Activated naive CD4-positive, alpha-beta T cell treated with anti-CD3 and anti-CD28 coated beads for 36 hours (primary cell): ENCODE results near the gene PTPN2. TPM values are rescaled to one million over a fixed set of nuclear protein-coding genes. Genes with fewer than 3 reads are reported as not detected.

Source experiments
- CTCF ChIA-PET: fragments of 350-600 bp; sonication (Branson Sonifier 250); formaldehyde crosslinking; loops from one replicate; lab custom pipeline; 2021; ENCODE audit warnings: antibody characterized with exemption; lab: Charles Lee
- DNase-seq: peaks from one replicate; pipeline ENCODE4 v3.0.0-alpha.2; 2020
- H3K27ac Mint-ChIP-seq: one replicate; pipeline ENCODE4 v1.8.0; 2021; ENCODE audit warnings: mild to moderate bottlenecking, mixed read lengths
- H3K27me3 Mint-ChIP-seq: one replicate; pipeline ENCODE4 v1.8.0; 2021; ENCODE audit warnings: low read depth, mixed read lengths
- H3K36me3 Mint-ChIP-seq: one replicate; pipeline ENCODE4 v1.8.0; 2021; ENCODE audit warnings: low read depth, mixed read lengths
- H3K4me1 Mint-ChIP-seq: one replicate; pipeline ENCODE4 v1.8.0; 2021; ENCODE audit warnings: low read depth, mixed read lengths
- H3K4me3 Mint-ChIP-seq: one replicate; pipeline ENCODE4 v1.8.0; 2021; ENCODE audit warnings: mild to moderate bottlenecking, moderate library complexity, mixed read lengths
- H3K9me3 Mint-ChIP-seq: one replicate; pipeline ENCODE4 v1.8.0; 2021; ENCODE audit warnings: mixed read lengths
- intact Hi-C: fragments of 100-400 bp; cut with micrococcal nuclease; formaldehyde crosslinking; loops from one replicate; pipeline ENCODE4 v1.15.1; 2023
- total RNA-seq, 2 experiments: library from RNA; stranded (reverse); gene quantifications; one replicate each; pipeline ENCODE4 v1.2.3, GENCODE V29; 2021

PTPN2 gene
- 10 to 100 TPM; 68.5 to 71.8 TPM for total RNA-seq

DNA sequence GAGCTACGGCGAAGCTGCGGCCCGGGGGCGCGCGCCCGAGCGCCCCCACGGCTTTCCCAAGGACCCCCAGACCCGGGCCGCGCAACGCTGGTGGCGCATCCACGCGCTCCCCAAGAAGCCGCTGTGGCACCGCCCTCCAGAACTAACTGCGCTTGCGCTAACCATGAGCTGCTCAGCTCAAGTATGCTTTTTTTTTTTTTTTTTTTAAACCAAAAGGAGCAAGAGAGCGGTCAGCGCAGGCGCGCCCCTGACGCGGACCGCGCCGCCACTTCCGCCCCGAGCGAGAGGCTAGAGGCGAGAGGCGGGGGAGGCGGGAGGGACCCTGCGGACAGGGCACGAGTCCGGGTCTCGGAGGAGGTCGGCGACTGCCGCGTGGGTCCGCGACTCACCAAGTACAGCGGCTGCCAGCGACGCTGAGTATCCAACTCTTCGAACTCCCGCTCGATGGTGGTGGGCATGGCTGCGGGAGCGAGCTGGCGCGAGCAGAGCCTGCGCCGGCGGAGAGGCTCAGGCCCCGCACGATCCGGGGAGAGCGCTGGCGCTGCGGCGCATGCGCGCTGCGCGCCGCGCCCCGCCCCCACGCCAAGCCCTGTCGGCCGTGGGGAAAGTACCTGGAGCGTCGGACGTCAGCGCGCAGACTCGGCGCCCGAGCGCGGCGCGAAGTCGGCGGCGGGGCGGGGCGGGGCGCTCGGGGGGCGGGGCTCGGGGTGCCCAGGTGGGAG lies at the start of gene PTPN2:
PTPN2 (minus strand) TSS at position 554 of the 722 bp plus-strand sequence; CDS start at position 458, 96 bp downstream.
- H3K9me3 Mint-ChIP-seq, result no peaks in the 10 kb centered on the region
- peaks cover 53% of the 10 kb centered on the region for H3K4me1 Mint-ChIP-seq
- peaks cover 6% of the 10 kb centered on the region for H3K36me3 Mint-ChIP-seq
- DNase-seq, result peak; percentile 92
- intact Hi-C loops, result loop anchor here (1.0 to 10.0 kb wide), 7 partner anchors 45 to 841 kb away; partner anchors contain the start of genes AFG3L2, CEP192, CEP76 and FAM210A
- no peaks in the 10 kb centered on the region for H3K27me3 Mint-ChIP-seq
- CTCF ChIA-PET, result interaction anchor here (0.9 to 1.0 kb wide), 4 partner anchors 10 to 157 kb away, joined by 3 to 4 read pairs (median 4); no protein-coding TSS in a partner anchor
- peak within 1 kb of the TSS; percentile 90 for H3K27ac Mint-ChIP-seq
- H3K4me3 Mint-ChIP-seq, result peak within 1 kb of the TSS; percentile 89

DNA sequence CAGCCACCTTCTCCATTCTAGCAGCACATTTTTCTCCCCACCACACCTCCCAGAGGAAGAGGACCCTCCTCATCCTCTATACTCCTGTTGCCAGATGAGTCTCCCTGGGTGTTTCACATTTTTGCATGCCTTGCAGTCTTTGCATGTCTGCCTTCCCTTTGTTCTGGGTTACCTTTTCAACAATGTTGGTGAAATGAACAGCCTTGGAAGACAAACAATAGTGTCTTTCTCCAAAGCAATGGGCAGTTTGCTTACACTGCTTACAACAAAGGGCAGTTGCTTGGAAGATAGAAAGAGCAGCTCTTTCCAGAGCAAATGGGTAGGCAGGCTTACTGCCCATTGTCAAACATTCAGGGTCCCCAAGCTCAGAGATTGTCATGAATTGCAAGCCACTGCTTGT lies 49.3 kb upstream of the PTPN2 start:
- Mint-ChIP-seq H3K27me3 (no peaks in the 10 kb centered on the region), H3K4me3 (no peak overlapping the region), H3K9me3 (no peaks in the 10 kb centered on the region), H3K27ac (no peak overlapping the region), H3K4me1 (peaks cover 3% of the 10 kb centered on the region), H3K36me3 (no peaks in the 10 kb centered on the region)
- DNase-seq, result no peak
- intact Hi-C loops, result loop anchor here (5.0 kb wide), 1 partner anchor 541 kb away; no protein-coding TSS in a partner anchor
- CTCF ChIA-PET, result interaction anchor here (0.7 to 5.5 kb wide), 15 partner anchors 8 to 540 kb away, joined by 3 to 116 read pairs (median 13); no protein-coding TSS in a partner anchor

DNA sequence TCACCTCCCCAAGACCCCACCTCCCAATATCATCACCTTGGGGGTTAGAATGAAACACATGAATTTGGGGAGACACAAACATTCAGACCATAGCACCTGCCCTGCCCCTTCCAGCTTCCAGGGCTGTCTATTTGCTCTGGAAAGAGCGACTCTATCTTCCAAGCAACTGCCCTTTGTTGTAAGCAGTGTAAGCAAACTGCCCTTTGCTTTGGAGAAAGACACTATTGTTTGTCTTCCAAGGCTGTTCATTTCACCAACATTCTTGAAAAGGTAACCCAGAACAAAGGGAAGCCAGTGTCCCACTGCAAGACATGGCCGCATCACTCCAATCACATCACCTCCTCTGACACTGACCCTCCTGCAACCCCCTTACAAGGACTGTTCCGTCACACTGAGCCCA lies 46.9 kb upstream of the PTPN2 start:
- Mint-ChIP-seq H3K27ac (no peak overlapping the region), H3K9me3 (no peaks in the 10 kb centered on the region), H3K27me3 (no peaks in the 10 kb centered on the region), H3K4me3 (no peak overlapping the region), H3K4me1 (peaks cover 3% of the 10 kb centered on the region), H3K36me3 (no peaks in the 10 kb centered on the region)
- DNase-seq, result no peak
- CTCF ChIA-PET, result interaction anchor here (1.0 kb wide), 1 partner anchor 204 kb away, joined by 4 read pairs; no protein-coding TSS in a partner anchor
- intact Hi-C loops, result loop anchor here (5.0 kb wide), 1 partner anchor 539 kb away; no protein-coding TSS in a partner anchor

DNA sequence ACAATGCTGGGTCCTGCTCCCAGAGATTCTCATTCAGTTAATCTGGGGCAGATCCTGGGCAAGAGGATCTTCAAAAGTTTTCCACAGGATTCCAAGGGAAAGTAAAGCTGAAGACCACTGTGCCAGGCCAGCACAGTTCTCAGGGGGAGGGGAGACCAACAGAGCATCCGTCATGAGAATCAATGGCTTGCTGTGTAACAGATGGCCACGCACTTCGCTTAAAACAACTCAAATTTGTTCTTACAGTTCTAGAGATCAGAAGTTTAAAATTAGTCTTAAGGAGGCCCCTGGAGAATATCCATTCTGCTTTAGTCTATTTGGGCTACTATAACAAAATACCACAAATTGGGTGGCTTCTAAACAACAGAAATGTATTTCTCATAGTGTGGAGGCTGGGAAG lies 46.3 kb upstream of the PTPN2 start:
- peaks cover 3% of the 10 kb centered on the region for H3K4me1 Mint-ChIP-seq
- no peak overlapping the region for H3K4me3 Mint-ChIP-seq
- H3K9me3 Mint-ChIP-seq, result no peaks in the 10 kb centered on the region
- CTCF ChIA-PET, result interaction anchor here (1.0 kb wide), 1 partner anchor 204 kb away, joined by 4 read pairs; no protein-coding TSS in a partner anchor
- H3K27me3 Mint-ChIP-seq, result no peaks in the 10 kb centered on the region
- H3K36me3 Mint-ChIP-seq, result no peaks in the 10 kb centered on the region
- DNase-seq, result no peak
- intact Hi-C loops, result loop anchor here (5.0 kb wide), 1 partner anchor 538 kb away; no protein-coding TSS in a partner anchor
- no peak overlapping the region for H3K27ac Mint-ChIP-seq

DNA sequence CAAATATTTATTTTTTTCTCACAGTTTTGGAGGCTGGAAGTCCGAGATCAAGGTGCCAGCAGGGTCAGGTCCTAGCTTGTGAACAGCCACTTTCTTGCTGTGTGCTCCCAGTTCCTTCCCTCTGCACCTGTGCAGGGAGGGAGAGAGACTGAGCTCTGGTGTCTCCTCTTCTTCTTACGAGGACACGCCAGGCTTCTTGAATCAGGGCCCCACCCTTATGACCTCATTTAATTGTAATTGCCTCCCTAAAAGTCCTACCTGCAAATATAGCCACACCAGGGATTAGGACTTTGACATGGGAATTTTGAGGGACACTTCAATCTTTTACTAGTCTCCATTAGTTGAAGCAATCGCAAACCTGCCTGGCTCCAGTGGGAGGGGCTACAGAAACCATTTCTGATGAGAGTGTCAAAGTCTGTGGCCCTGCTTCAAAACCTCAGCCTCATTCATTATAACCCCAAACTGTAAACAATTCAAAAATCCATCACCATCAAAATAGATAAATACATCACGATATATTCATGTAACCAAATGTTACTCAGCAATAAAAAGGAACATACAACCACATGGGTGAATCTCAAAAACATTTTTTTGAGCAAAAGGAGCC lies 45.5 kb upstream of the PTPN2 start:
- DNase-seq, result no peak
- intact Hi-C loops, result loop anchor here (5.0 kb wide), 1 partner anchor 537 kb away; no protein-coding TSS in a partner anchor
- no peak overlapping the region for H3K4me3 Mint-ChIP-seq
- no peaks in the 10 kb centered on the region for H3K9me3 Mint-ChIP-seq
- CTCF ChIA-PET, result no interaction called here
- H3K27me3 Mint-ChIP-seq, result no peaks in the 10 kb centered on the region
- H3K27ac Mint-ChIP-seq, result no peak overlapping the region
- H3K4me1 Mint-ChIP-seq, result peaks cover 2% of the 10 kb centered on the region
- H3K36me3 Mint-ChIP-seq, result no peaks in the 10 kb centered on the region

DNA sequence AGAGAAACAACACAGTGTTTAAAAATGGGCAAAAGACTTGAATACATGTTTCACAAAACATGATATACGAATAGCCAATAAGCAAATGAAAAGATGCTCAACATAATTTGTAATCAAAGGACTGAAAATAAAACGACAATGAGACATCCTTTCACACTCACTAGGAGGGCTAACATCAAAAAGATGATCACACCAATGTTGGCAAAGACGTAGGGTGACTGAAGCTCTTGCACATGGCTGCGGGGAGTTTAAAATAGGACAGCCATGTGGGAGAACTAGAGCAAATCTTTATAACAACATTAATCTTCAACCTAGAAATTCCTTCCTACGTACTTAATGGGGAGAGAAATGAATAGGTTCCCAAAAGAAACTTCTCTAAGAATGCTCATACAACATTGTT lies 44.6 kb upstream of the PTPN2 start:
- H3K9me3 Mint-ChIP-seq, result no peaks in the 10 kb centered on the region
- no peaks in the 10 kb centered on the region for H3K27me3 Mint-ChIP-seq
- intact Hi-C loops, result no loop called here
- H3K36me3 Mint-ChIP-seq, result no peaks in the 10 kb centered on the region
- CTCF ChIA-PET, result no interaction called here
- no peak for DNase-seq
- no peaks in the 10 kb centered on the region for H3K4me1 Mint-ChIP-seq
- no peak overlapping the region for H3K27ac Mint-ChIP-seq
- H3K4me3 Mint-ChIP-seq, result no peak overlapping the region

DNA sequence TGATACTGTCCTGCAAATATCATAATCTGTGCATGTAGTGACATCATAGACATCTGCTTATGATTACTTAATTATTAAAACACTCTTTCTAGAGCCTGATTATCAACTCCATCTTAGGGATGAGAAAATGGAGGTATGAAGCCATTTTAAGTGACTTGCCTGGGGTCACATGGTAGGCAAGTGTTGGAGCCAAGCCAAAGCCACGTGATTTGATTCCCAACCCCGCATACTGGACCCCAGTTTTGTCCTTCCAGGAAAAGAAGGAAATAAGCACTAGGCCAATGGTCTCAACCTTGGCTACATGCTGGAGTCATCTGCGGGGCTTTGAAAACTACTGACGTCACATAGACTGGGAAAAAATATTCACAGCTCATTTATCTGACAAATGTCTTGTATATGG lies 44.2 kb upstream of the PTPN2 start:
- H3K27me3 Mint-ChIP-seq, result no peaks in the 10 kb centered on the region
- CTCF ChIA-PET, result no interaction called here
- no peaks in the 10 kb centered on the region for H3K9me3 Mint-ChIP-seq
- DNase-seq, result no peak
- intact Hi-C loops, result no loop called here
- H3K36me3 Mint-ChIP-seq, result no peaks in the 10 kb centered on the region
- H3K4me3 Mint-ChIP-seq, result no peak overlapping the region
- H3K4me1 Mint-ChIP-seq, result no peaks in the 10 kb centered on the region
- no peak overlapping the region for H3K27ac Mint-ChIP-seq

DNA sequence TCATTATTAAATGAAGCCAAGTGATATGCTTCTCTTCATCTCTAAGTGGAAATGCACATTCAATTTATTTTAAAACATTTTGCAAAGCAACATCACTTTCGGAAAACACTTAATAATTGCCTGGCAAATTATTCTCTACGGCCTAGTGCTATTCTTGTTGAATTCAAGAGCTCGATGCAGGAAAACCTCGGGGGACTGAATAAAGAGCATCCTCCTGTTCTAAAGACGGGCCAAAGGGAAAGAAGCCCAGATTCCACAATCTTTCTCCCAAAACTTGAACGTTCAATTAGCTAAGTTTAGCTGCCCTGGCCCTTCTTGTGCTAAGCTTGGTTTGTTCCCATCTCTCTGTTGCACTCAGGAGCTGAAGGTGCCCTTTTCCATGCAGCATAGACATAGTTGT lies 40.6 kb upstream of the PTPN2 start:
- no peaks in the 10 kb centered on the region for H3K27me3 Mint-ChIP-seq
- CTCF ChIA-PET, result interaction anchor here (0.6 to 2.6 kb wide), 3 partner anchors 9 to 652 kb away, joined by 4 to 23 read pairs (median 4); no protein-coding TSS in a partner anchor
- no peaks in the 10 kb centered on the region for H3K36me3 Mint-ChIP-seq
- intact Hi-C loops, result no loop called here
- H3K27ac Mint-ChIP-seq, result no peak overlapping the region
- H3K4me3 Mint-ChIP-seq, result no peak overlapping the region
- H3K4me1 Mint-ChIP-seq, result peaks cover 4% of the 10 kb centered on the region
- H3K9me3 Mint-ChIP-seq, result no peaks in the 10 kb centered on the region
- no peak for DNase-seq

DNA sequence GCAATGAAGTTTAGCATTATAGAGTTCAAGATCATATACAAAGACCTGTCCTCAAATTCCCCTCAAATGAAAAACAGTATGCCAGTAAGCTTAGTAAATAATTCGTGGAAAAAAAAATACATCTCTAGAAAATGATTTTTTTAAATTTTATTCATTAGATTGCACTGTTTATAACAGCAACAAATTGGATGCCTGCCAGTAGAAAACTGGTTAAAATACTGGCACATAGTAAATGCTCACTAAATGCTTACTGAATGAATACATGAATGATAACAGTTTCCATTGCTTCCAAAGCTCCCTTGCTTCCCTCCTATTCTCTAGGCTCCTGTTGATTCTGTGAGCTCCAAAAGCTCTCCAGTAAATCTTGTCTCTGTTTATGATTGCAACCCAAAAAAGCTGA lies 38.2 kb upstream of the PTPN2 start:
- intact Hi-C loops, result no loop called here
- H3K27ac Mint-ChIP-seq, result no peak overlapping the region
- H3K36me3 Mint-ChIP-seq, result no peaks in the 10 kb centered on the region
- H3K27me3 Mint-ChIP-seq, result no peaks in the 10 kb centered on the region
- H3K4me1 Mint-ChIP-seq, result peaks cover 4% of the 10 kb centered on the region
- CTCF ChIA-PET, result interaction anchor here (0.7 to 6.2 kb wide), 3 partner anchors 12 to 177 kb away, joined by 3 to 31 read pairs (median 4); no protein-coding TSS in a partner anchor
- H3K4me3 Mint-ChIP-seq, result no peak overlapping the region
- no peaks in the 10 kb centered on the region for H3K9me3 Mint-ChIP-seq
- no peak for DNase-seq

DNA sequence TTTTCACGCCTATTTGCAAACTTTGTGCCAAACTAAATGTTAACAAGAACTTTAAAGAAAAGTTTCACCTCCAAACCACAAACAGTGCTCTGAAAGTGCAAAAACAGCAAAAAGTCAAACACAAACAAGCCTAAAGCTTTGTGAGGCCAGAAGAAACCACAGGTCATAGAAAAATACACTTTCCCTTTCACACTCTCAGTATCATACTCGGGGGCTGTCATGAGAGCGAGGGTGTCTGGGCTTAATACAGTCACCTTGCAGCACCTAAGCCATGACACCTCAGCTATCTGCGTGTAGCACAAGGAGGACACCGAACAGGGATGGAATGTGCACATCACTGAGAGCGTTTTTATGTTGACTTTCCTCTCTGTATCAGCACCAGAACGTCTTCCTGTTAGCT lies 37.1 kb upstream of the PTPN2 start:
- no peaks in the 10 kb centered on the region for H3K27me3 Mint-ChIP-seq
- H3K4me1 Mint-ChIP-seq, result peaks cover 4% of the 10 kb centered on the region
- H3K9me3 Mint-ChIP-seq, result no peaks in the 10 kb centered on the region
- no peak overlapping the region for H3K4me3 Mint-ChIP-seq
- H3K36me3 Mint-ChIP-seq, result no peaks in the 10 kb centered on the region
- peak; percentile 32 for DNase-seq
- no peak overlapping the region for H3K27ac Mint-ChIP-seq
- intact Hi-C loops, result no loop called here
- CTCF ChIA-PET, result interaction anchor here (1.2 to 6.2 kb wide), 2 partner anchors 13 to 239 kb away, joined by 3 to 31 read pairs; no protein-coding TSS in a partner anchor

DNA sequence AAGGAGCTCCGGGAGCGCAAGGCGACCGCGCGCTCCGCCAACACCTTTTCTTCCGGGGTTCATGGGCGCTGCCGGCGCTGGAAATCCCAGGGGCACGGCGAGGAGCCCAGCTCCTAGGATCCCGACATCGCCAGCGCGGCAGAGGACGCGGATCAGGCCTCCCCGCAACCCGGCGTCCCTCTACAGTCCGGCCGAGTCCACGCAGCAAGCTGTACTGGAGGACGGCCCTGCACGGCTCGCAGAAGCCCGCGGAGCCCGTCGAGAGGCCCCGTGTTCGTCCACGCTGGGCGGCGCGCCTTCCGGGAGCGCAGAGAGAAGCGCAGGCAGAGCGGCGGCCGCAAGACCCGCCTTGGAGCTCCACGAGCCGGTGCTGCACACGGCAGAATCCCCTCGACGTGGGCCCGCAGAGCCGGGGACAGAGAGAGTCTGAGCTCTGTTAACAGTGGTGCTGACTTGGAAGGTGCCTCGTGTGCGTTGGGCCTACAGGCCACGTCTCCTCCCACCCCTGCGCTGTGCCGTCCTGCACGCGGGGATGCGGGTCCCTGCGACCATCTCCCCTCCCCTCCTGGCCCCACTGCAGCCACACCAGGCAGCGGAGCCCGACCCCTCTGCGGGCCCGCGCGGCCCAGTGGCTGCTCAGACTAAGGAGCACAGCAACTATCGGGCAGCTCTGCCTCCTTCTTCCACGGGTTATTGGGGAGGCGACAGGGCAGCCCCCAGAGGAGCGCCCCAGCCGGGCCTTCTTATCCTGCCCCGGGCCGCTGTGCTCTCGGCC lies 28.1 kb upstream of the PTPN2 start:
- DNase-seq, result no peak
- no peaks in the 10 kb centered on the region for H3K27me3 Mint-ChIP-seq
- peaks cover 2% of the 10 kb centered on the region for H3K36me3 Mint-ChIP-seq
- CTCF ChIA-PET, result no interaction called here
- H3K4me1 Mint-ChIP-seq, result peaks cover 5% of the 10 kb centered on the region
- peaks cover 14% of the 10 kb centered on the region for H3K9me3 Mint-ChIP-seq
- intact Hi-C loops, result no loop called here
- H3K27ac Mint-ChIP-seq, result no peak overlapping the region
- H3K4me3 Mint-ChIP-seq, result no peak overlapping the region
